Esophagus muscularis mucosa (tissue), 4 donors: ENCODE results near the gene OLIG3.

Experiments used
- EP300 ChIP-seq: sonication (generic); formaldehyde crosslinking; IDR thresholded peaks from one replicate; pipeline ENCODE4 v1.6.1; 2017; ENCODE audit warnings: antibody characterized with exemption
- POLR2A ChIP-seq: fragments of 450-650 bp; IDR thresholded peaks from one replicate; pipeline ENCODE4 v1.6.1; 2017; ENCODE audit warnings: antibody characterized with exemption, moderate library complexity, mild to moderate bottlenecking, low read depth
- TF ChIP-seq, protein P1 (sequence below), 3 experiments: fragments of 200-600 bp in 2 of 3; fragments of 450-650 bp in 1 of 3; sonication (generic) in 2 of 3; IDR thresholded peaks; one replicate each; pipeline ENCODE4 v1.5.1; 2017 to 2019; ENCODE audit warnings: antibody characterized with exemption in 3 of 3, mild to moderate bottlenecking in 2 of 3, moderate library complexity in 1 of 3

DNA sequence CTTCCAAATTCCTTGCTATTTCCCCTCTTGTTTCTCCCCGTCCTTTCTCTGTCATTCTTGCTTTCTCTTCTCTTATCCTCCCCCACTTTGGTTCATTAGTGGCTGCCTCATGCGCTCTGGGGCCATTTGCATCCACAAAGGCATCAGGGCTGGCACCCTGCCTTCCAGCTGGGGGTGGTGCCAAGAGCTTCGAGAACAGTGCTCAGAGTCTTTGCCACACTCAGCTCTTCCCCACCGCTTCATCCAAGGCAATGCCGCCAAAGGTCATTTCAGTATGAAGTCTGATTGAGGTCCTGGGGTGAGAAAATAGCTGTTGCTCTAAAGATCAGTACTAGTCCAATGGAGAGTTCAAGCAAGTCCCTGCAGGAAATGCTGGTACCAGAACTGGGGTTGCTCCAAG is 22.7 kb downstream of the OLIG3 start:
- no peak for TF ChIP-seq POLR2A
- TF ChIP-seq, protein P1, sequence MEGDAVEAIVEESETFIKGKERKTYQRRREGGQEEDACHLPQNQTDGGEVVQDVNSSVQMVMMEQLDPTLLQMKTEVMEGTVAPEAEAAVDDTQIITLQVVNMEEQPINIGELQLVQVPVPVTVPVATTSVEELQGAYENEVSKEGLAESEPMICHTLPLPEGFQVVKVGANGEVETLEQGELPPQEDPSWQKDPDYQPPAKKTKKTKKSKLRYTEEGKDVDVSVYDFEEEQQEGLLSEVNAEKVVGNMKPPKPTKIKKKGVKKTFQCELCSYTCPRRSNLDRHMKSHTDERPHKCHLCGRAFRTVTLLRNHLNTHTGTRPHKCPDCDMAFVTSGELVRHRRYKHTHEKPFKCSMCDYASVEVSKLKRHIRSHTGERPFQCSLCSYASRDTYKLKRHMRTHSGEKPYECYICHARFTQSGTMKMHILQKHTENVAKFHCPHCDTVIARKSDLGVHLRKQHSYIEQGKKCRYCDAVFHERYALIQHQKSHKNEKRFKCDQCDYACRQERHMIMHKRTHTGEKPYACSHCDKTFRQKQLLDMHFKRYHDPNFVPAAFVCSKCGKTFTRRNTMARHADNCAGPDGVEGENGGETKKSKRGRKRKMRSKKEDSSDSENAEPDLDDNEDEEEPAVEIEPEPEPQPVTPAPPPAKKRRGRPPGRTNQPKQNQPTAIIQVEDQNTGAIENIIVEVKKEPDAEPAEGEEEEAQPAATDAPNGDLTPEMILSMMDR (IDR thresholded peaks at IDR 0.05) = no peak
- TF ChIP-seq EP300 = no peak
